ES-I3 (cell line): ENCODE measurements around the gene VSIG8.
"Not testable (repeated sequence)": the region's sequence is repeated elsewhere in the genome, so short reads cannot be mapped to it uniquely, and the experiment has no call there.

Experiments used
- H3K36me3 ChIP-seq: 2 replicates; pipeline ENCODE4 v1.6.1; 2013; ENCODE audit warnings: mild to moderate bottlenecking, low read length, control low read depth, moderate library complexity; ENCODE audit not compliant: insufficient read depth
- H3K4me1 ChIP-seq: 2 replicates; pipeline ENCODE4 v1.6.1; 2013; ENCODE audit warnings: mild to moderate bottlenecking, control low read depth, low read length; ENCODE audit not compliant: insufficient read depth
- H3K9ac ChIP-seq: 2 replicates; pipeline ENCODE4 v1.6.1; 2013; ENCODE audit warnings: low read depth, mild to moderate bottlenecking, low read length, moderate library complexity
- H3K9me3 ChIP-seq: 2 replicates; pipeline ENCODE4 v1.6.1; 2013; ENCODE audit warnings: mild to moderate bottlenecking, low read length, moderate library complexity; ENCODE audit not compliant: control insufficient read depth, insufficient read depth

The VSIG8 gene

GRCh38 chr1:159862557-159862956 lies at the start of gene VSIG8:
Gene VSIG8 (minus strand): TSS chr1:159862657. CDS start chr1:159862521, 136 bp downstream.
- H3K36me3 ChIP-seq: no peaks in the 10 kb centered on the region
- no peaks in the 10 kb centered on the region for H3K9me3 ChIP-seq
- no peaks in the 10 kb centered on the region for H3K4me1 ChIP-seq
- no peak within 1 kb of the TSS for H3K9ac ChIP-seq

- H3K9me3 ChIP-seq: no peaks in the 10 kb centered on the region
- no peak overlapping the region for H3K9ac ChIP-seq
- H3K4me1 ChIP-seq: peaks cover 54% of the 10 kb centered on the region
- no peaks in the 10 kb centered on the region for H3K36me3 ChIP-seq
Measured at GRCh38 chr1:159911326-159912070, 49.0 kb upstream of the VSIG8 start.

DNA sequence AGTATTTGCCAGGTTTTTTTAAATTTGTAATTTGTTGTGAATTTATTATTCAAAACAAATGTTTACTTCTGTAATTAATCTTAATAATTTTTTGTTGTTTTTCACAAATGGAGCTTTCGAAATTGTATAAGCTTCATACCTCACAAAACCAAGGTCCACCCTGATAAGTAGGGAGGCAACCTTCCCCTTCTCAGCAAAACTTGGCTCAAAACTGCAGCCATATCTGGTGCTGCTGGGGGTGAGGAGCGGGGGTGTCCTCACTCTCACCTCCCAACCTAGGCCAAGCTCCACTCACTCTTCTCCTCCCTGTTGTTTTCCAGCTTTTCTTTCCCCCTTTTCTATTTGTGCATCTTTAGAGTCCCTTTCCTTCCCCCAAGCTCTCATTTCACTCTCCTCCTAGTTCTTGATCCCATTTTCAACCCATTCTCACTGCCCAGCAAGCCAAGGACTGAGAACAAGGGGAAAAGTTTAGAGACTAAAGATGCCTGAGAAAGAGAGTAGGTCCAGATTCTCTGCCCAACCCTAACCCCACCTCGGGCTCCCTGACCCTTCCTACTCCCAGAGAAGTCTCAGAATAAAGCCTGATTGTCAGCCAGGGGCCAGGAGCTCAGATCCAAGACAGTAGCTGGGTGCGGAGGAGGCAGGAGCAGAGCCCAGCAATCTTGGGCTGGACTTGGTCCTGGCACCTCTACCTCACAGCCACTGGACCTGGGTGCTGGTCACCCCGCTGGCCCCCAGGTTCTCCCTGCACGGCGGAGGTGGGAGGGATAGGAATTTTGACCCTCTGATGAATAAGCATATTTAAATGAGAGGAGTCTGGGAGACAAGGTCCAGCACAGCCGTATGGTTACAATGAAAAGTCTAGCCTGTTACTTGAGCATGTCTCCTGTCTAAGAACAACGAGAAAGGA lies 45.8 kb upstream of the VSIG8 start:
- Histone ChIP-seq H3K4me1 (peaks cover 28% of the 10 kb centered on the region), H3K9ac (no peak overlapping the region), H3K9me3 (no peaks in the 10 kb centered on the region), H3K36me3 (no peaks in the 10 kb centered on the region)

DNA sequence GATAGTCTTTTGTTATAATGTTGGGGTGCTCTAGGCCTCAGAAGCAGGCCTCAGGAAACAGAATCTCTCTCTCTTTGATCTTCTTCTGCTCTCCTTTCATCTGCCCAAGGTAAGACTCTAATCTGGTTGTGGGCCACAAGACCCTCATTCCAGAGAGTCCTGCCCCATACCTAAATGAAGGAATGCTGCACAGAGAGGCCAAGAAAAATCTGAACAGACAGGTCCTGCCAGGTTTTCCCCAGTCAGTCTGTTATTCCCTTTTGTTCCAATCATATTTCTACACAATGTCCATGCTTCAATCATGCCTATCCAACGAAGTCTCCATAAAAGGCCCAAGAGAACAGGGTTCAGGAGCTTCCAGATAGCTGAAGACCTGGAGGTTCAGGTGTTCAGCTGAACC lies 44.5 kb upstream of the VSIG8 start:
- Histone ChIP-seq H3K36me3 (no peaks in the 10 kb centered on the region), H3K4me1 (peaks cover 27% of the 10 kb centered on the region), H3K9ac (no peak overlapping the region), H3K9me3 (no peaks in the 10 kb centered on the region)

- not testable (repeated sequence) for H3K9ac ChIP-seq, H3K36me3 ChIP-seq, H3K9me3 ChIP-seq
- H3K4me1 ChIP-seq: peaks cover 18% of the 10 kb centered on the region
Measured at GRCh38 chr1:159904036-159904435, 41.6 kb upstream of the VSIG8 start.

GRCh38 chr1:159902541-159902940 lies 40.1 kb upstream of the VSIG8 start:
- Histone ChIP-seq H3K9me3 (no peaks in the 10 kb centered on the region), H3K36me3 (no peaks in the 10 kb centered on the region), H3K4me1 (peaks cover 12% of the 10 kb centered on the region), H3K9ac (no peak overlapping the region)

GRCh38 chr1:159900755-159901360 lies 38.4 kb upstream of the VSIG8 start:
- H3K4me1 ChIP-seq: peaks cover 12% of the 10 kb centered on the region
- H3K9ac ChIP-seq: no peak overlapping the region
- H3K9me3 ChIP-seq: no peaks in the 10 kb centered on the region
- H3K36me3 ChIP-seq: no peaks in the 10 kb centered on the region

DNA sequence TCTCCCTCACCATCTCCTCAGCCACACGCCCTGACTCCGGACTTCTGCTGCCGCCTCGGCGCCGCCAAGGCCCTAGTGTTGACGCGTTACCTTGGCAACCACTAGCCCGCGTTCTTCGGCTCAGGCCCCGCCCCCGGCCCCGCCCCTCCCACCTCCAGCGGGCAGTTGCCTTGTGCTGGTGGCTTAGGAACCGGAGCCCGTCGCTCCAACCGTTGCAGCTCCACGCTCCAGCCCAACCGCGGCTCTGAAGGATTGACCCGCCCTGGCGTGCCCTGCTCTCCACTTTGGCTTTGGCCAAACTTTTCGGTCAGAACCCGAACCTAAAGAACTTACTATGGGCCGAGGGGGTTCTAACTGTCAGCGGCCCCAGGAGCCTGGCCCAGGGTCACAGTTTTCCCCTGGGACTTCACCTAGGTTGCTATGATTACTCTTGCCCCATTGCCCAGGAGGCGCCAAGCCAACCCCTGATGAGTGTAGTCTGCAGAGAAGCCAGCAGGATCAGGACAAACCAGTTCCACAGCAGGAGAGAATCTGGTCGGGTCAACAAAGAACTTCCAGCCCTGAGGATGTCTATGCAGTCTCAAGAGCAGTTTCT lies 37.7 kb upstream of the VSIG8 start, which contains the start of gene CFAP45:
CFAP45 (minus strand) TSS at position 80 of the 595 bp plus-strand sequence; CDS start at position 13, 67 bp downstream.
- H3K4me1 ChIP-seq: peaks cover 12% of the 10 kb centered on the region
- no peaks in the 10 kb centered on the region for H3K9me3 ChIP-seq
- peak within 1 kb of the TSS; percentile 38; the same call in 1 of the 2 replicates for H3K9ac ChIP-seq

GRCh38 chr1:159899634-159900033 lies 37.2 kb upstream of the VSIG8 start:
- not testable (repeated sequence) for H3K9me3 ChIP-seq, H3K9ac ChIP-seq, H3K36me3 ChIP-seq
- H3K4me1 ChIP-seq: peaks cover 12% of the 10 kb centered on the region

More for the DNA sequence above, 37.7 kb upstream of the VSIG8 start, which contains the start of gene CFAP45:
- H3K36me3 ChIP-seq: no peaks in the 10 kb centered on the region

GRCh38 chr1:159898527-159898926 lies 36.1 kb upstream of the VSIG8 start:
- Histone ChIP-seq H3K9me3 (no peaks in the 10 kb centered on the region), H3K4me1 (peaks cover 12% of the 10 kb centered on the region), H3K36me3 (no peaks in the 10 kb centered on the region), H3K9ac (no peak overlapping the region)

DNA sequence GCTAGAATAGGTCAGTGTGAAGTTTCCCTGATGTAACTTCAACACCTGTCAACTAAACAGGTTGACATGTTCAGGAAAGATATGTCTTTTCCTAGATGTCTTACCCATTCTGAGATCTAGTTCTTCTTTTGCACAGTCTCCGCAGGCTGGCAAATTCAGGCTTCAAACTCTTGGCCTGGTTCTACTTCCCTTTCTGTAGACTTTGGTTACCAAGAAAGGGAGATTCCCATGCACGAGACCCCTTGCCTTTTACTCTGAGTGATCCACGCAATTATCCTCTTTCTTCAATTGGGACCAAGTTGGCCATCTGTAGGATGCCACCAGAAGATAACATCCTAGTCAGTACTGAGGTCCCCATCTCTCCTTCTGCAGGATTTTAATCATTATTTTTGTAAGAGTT lies 35.5 kb upstream of the VSIG8 start:
- Histone ChIP-seq H3K9ac (no peak overlapping the region), H3K4me1 (peaks cover 16% of the 10 kb centered on the region)

GRCh38 chr1:159896546-159896930 lies 34.1 kb upstream of the VSIG8 start:
- H3K36me3 ChIP-seq: no peaks in the 10 kb centered on the region
- no peaks in the 10 kb centered on the region for H3K9me3 ChIP-seq
- H3K9ac ChIP-seq: no peak overlapping the region
- H3K4me1 ChIP-seq: peaks cover 16% of the 10 kb centered on the region

More for the DNA sequence above, 35.5 kb upstream of the VSIG8 start:
- Histone ChIP-seq H3K36me3 (no peaks in the 10 kb centered on the region), H3K9me3 (no peaks in the 10 kb centered on the region)

- no peaks in the 10 kb centered on the region for H3K9me3 ChIP-seq
- peaks cover 12% of the 10 kb centered on the region for H3K4me1 ChIP-seq
- H3K36me3 ChIP-seq: no peaks in the 10 kb centered on the region
Measured at GRCh38 chr1:159895836-159896545, 33.5 kb upstream of the VSIG8 start.

More at GRCh38 chr1:159895836-159896545, 33.5 kb upstream of the VSIG8 start:
- H3K9ac ChIP-seq: no peak overlapping the region
